ENCODE data around the gene RDH13. TPM values are rescaled to one million over a fixed set of nuclear protein-coding genes. Genes with fewer than 3 reads are reported as not detected.
"Not testable (repeated sequence)": the region's sequence is repeated elsewhere in the genome, so short reads cannot be mapped to it uniquely, and the experiment has no call there.

The RDH13 gene
- total and polyA plus RNA-seq, 8 donors: 10.9 to 27.1 (median 14.5) TPM

DNA sequence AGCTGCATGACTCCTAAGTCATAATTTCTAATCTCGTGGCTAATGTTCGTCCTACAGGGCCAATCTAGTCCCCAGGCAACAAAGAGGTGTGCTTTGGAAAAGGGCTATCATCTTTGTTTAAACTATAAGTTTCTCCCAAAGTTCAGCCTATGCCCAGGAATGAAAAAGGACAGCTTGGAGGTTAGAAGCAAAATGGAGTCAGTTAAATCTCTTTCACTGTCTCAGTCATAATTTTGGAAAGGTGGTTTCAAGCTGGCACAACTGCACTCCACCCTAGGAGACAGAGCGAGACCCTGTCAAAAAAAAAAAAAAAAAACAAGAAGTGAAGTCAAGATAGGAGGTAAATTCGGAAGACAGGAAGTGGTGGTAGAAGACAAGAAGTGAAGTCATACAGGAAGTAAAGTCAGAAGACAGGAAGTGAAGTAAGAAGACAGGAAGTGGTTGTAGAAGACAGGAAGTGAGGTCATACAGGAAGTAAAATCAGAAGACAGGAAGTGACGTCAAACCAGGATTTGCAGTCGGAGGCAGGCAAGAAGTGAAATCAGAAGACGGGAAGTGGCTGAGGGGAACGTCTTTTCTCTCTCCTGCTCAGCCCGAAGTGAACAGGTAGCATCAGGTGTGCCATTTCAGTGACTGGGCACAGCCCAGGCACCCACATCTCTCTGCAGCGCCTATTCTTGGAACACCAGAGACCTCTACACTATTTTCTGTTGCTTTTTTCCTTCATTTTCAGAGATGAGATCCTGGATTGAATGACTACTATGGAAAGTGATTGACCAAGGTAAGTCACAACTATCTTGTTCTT, 57.1 kb downstream of the RDH13 start:
- no peak for FAIRE-seq
- peak in 3 of 4 donors; percentile 60 to 96 (median 89) for ATAC-seq
- intact Hi-C loops (cut with DNase I): no loop called here
- Histone ChIP-seq H3K4me3 (peak overlapping the region in 2 of 4 donors; percentile 13 to 38), H3K27ac (peak overlapping the region in 1 of 4 donors; percentile 33), H3K4me1 (no peaks in the 10 kb centered on the region), H3K36me3 (no peaks in the 10 kb centered on the region), H3K27me3 (peaks cover 0 to 3% (median 0%) of the 10 kb centered on the region in 4 donors), H3K9me3 (no peaks in the 10 kb centered on the region)
- WGBS, 2 donors: 52 to 67% methylated on average over 10 of the region's 10 CpGs
- peak in 1 of 6 donors; percentile 47 for DNase-seq
- no peak for TF ChIP-seq CTCF (IDR thresholded peaks at IDR 0.05)

- no peak overlapping the region for H3K27ac ChIP-seq
- 39 to 65% methylated on average over 5 of the region's 5 CpGs for WGBS, 2 donors
- intact Hi-C loops (cut with DNase I): no loop called here
- DNase-seq (no peak), ATAC-seq (no peak), FAIRE-seq (no peak)
- no peak overlapping the region for H3K4me3 ChIP-seq
- H3K27me3 ChIP-seq: peaks cover 0 to 3% (median 0%) of the 10 kb centered on the region in 4 donors
- no peaks in the 10 kb centered on the region for H3K9me3 ChIP-seq
- TF ChIP-seq CTCF (IDR thresholded peaks at IDR 0.05): no peak
- no peaks in the 10 kb centered on the region for H3K36me3 ChIP-seq
- H3K4me1 ChIP-seq: no peaks in the 10 kb centered on the region
Observed at GRCh38 chr19:55000761-55001160, 62.2 kb downstream of the RDH13 start.

DNA sequence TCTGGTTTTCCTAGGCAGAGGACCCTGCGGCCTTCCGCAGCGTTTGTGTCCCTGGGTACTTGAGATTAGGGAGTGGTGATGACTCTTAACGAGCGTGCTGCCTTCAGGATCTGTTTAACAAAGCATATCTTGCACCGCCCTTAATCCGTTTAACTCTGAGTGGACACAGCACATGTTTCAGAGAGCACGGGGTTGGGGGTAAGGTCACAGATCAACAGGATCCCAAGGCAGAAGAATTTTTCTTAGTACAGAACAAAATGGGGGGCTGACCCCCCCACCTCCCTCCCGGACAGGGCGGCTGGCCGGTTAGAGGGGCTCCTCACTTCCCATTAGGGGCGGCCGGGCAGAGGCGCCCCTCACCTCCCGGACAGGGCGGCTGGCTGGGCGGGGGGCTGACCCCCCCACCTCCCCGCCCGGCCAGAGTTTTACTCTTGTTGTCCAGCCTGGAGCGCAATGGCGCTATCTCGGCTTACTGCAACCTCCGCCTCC, 64.2 kb downstream of the RDH13 start:
- H3K27ac ChIP-seq; H3K4me1 ChIP-seq; intact Hi-C loops (cut with DNase I); DNase-seq; FAIRE-seq; H3K36me3 ChIP-seq; ATAC-seq; H3K9me3 ChIP-seq; H3K27me3 ChIP-seq; H3K4me3 ChIP-seq: not testable (repeated sequence)
- 76 to 87% methylated on average over 22 to 23 of the region's 23 CpGs for WGBS, 2 donors

DNA sequence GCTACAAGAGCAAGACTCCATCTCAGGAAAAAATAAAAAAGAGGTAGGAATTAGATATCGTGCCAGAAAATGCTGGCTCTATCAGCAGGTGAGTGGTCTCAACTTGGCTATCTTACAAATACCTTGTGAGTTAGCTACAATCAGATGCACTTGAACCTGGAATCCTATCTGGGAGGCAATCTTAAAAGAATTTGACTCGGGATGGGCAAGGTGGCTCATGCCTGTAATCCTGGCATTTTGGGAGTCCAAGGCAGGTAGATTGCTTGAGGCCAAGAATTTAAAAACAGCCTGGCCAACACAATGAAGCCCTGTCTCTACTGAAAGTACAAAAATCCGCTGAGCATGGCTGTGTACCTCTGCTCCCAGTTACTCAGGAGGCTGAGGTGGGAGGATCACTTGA, 67.4 kb downstream of the RDH13 start:
- FAIRE-seq: no peak
- Histone ChIP-seq H3K36me3 (no peaks in the 10 kb centered on the region), H3K27me3 (no peaks in the 10 kb centered on the region), H3K4me3 (no peak overlapping the region), H3K27ac (no peak overlapping the region), H3K4me1 (no peaks in the 10 kb centered on the region), H3K9me3 (no peaks in the 10 kb centered on the region)
- intact Hi-C loops (cut with DNase I): no loop called here
- ATAC-seq: no peak
- no peak for DNase-seq
- WGBS, 2 donors: 55 to 75% methylated on average over 3 of the region's 3 CpGs
- TF ChIP-seq CTCF (IDR thresholded peaks at IDR 0.05): no peak

Other genes starting within 250 kb of the RDH13 start
- gene KIR3DL1, start 246.7 kb downstream of the RDH13 start, total RNA-seq: not detected
- gene KIR3DL1, start 246.7 kb downstream of the RDH13 start, polyA plus RNA-seq: not detected
- not detected for gene KIR2DS4, start 230.5 kb downstream of the RDH13 start, total RNA-seq
- not detected for gene KIR2DS4, start 230.5 kb downstream of the RDH13 start, polyA plus RNA-seq
- not detected for gene KIR3DL2, start 212.7 kb downstream of the RDH13 start, total RNA-seq
- not detected for gene KIR3DL2, start 212.7 kb downstream of the RDH13 start, polyA plus RNA-seq
- under 1 TPM in 2 of 6 donors, not detected in 4; 0.29 to 0.64 TPM for gene FCAR, start 188.9 kb downstream of the RDH13 start, total RNA-seq
- gene FCAR, start 188.9 kb downstream of the RDH13 start, polyA plus RNA-seq: under 1 TPM in 1 of 2 donors, not detected in 1; 0.07 TPM
- gene NCR1, start 157.0 kb downstream of the RDH13 start, total RNA-seq: under 1 TPM in 1 of 6 donors, not detected in 5; 0.31 TPM
- not detected for gene NCR1, start 157.0 kb downstream of the RDH13 start, polyA plus RNA-seq
- under 1 TPM in 1 of 6 donors, not detected in 5; 0.06 TPM for gene NLRP7, start 115.6 kb downstream of the RDH13 start, total RNA-seq
- not detected for gene NLRP7, start 115.6 kb downstream of the RDH13 start, polyA plus RNA-seq
- 1 to 10 TPM; 1.6 to 7.3 (median 4.4) TPM for gene NLRP2, start 96.8 kb downstream of the RDH13 start, total RNA-seq
- gene NLRP2, start 96.8 kb downstream of the RDH13 start, polyA plus RNA-seq: 10 to 100 TPM in 1 of 2 donors, under 1 TPM in 1; 0.34 to 17.5 TPM
- under 1 TPM in 5 of 6 donors, not detected in 1; 0.09 to 0.25 (median 0.24) TPM for gene GP6, start 24.9 kb downstream of the RDH13 start, total RNA-seq
- gene GP6, start 24.9 kb downstream of the RDH13 start, polyA plus RNA-seq: under 1 TPM in 1 of 2 donors, not detected in 1; 0.31 TPM
- 10 to 100 TPM; 10.2 to 32.0 (median 16.0) TPM for gene EPS8L1, start 12.7 kb upstream of the RDH13 start, total RNA-seq
- gene EPS8L1, start 12.7 kb upstream of the RDH13 start, polyA plus RNA-seq: 100 to 1,000 TPM; 152 to 279 TPM
- 10 to 100 TPM; 37.1 to 61.5 (median 50.9) TPM for gene PPP1R12C, start 54.5 kb upstream of the RDH13 start, total RNA-seq
- 100 to 1,000 TPM; 174 to 266 TPM for gene PPP1R12C, start 54.5 kb upstream of the RDH13 start, polyA plus RNA-seq
- under 1 TPM in 1 of 6 donors, not detected in 5; 0.54 TPM for gene TNNT1, start 86.1 kb upstream of the RDH13 start, total RNA-seq
- gene TNNT1, start 86.1 kb upstream of the RDH13 start, polyA plus RNA-seq: 1 to 10 TPM in 1 of 2 donors, not detected in 1; 4.0 TPM
- gene TNNI3, start 94.6 kb upstream of the RDH13 start, total RNA-seq: 1 to 10 TPM in 1 of 6 donors, under 1 TPM in 1, not detected in 4; 0.66 to 4.1 TPM
- gene TNNI3, start 94.6 kb upstream of the RDH13 start, polyA plus RNA-seq: 1 to 10 TPM; 2.2 to 2.9 TPM
- gene DNAAF3, start 103.5 kb upstream of the RDH13 start, total RNA-seq: 1 to 10 TPM; 1.2 to 3.2 (median 2.5) TPM
- gene DNAAF3, start 103.5 kb upstream of the RDH13 start, polyA plus RNA-seq: 1 to 10 TPM; 3.0 to 3.3 TPM
- 1 to 10 TPM in 5 of 6 donors, under 1 TPM in 1; 0.88 to 3.7 (median 1.7) TPM for gene SYT5, start 117.1 kb upstream of the RDH13 start, total RNA-seq
- gene SYT5, start 117.1 kb upstream of the RDH13 start, polyA plus RNA-seq: 10 to 100 TPM; 10.6 to 41.1 TPM
- 10 to 100 TPM in 2 of 6 donors, 1 to 10 TPM in 4; 5.1 to 15.3 (median 8.8) TPM for gene PTPRH, start 146.4 kb upstream of the RDH13 start, total RNA-seq
- gene PTPRH, start 146.4 kb upstream of the RDH13 start, polyA plus RNA-seq: 1 to 10 TPM; 5.8 to 8.0 TPM
- 1 to 10 TPM; 1.0 to 1.8 (median 1.5) TPM for gene TMEM86B, start 165.6 kb upstream of the RDH13 start, total RNA-seq
- 10 to 100 TPM; 14.4 to 27.3 TPM for gene TMEM86B, start 165.6 kb upstream of the RDH13 start, polyA plus RNA-seq
- 10 to 100 TPM; 15.3 to 31.4 (median 18.9) TPM for gene PPP6R1, start 195.9 kb upstream of the RDH13 start, total RNA-seq
- 10 to 100 TPM; 27.0 to 33.1 TPM for gene PPP6R1, start 195.9 kb upstream of the RDH13 start, polyA plus RNA-seq
- gene HSPBP1, start 217.0 kb upstream of the RDH13 start, total RNA-seq: 10 to 100 TPM in 4 of 6 donors, 1 to 10 TPM in 2; 7.0 to 16.6 (median 12.3) TPM
- gene HSPBP1, start 217.0 kb upstream of the RDH13 start, polyA plus RNA-seq: 10 to 100 TPM; 26.4 to 29.5 TPM
- gene BRSK1, start 220.8 kb upstream of the RDH13 start, total RNA-seq: 1 to 10 TPM in 3 of 6 donors, under 1 TPM in 3; 0.46 to 2.5 (median 1.1) TPM
- gene BRSK1, start 220.8 kb upstream of the RDH13 start, polyA plus RNA-seq: 1 to 10 TPM; 4.8 to 9.2 TPM

All from pancreas (tissue), 10 donors.